GM19023 (cell line): Measurements from ENCODE around the gene DIABLO.
A peak's percentile ranks its signal among the peaks of the same experiment; 100 is the strongest.
"Not testable (repeated sequence)": the region's sequence is repeated elsewhere in the genome, so short reads cannot be mapped to it uniquely, and the experiment has no call there.

Source experiments
- ATAC-seq: cut with Tn5 transposase; IDR thresholded peaks from one replicate; pipeline ENCODE4 v1.9.1; 2021; ENCODE audit warnings: mild to moderate bottlenecking, moderate library complexity; ENCODE audit not compliant: unreplicated experiment

The DIABLO gene

DNA sequence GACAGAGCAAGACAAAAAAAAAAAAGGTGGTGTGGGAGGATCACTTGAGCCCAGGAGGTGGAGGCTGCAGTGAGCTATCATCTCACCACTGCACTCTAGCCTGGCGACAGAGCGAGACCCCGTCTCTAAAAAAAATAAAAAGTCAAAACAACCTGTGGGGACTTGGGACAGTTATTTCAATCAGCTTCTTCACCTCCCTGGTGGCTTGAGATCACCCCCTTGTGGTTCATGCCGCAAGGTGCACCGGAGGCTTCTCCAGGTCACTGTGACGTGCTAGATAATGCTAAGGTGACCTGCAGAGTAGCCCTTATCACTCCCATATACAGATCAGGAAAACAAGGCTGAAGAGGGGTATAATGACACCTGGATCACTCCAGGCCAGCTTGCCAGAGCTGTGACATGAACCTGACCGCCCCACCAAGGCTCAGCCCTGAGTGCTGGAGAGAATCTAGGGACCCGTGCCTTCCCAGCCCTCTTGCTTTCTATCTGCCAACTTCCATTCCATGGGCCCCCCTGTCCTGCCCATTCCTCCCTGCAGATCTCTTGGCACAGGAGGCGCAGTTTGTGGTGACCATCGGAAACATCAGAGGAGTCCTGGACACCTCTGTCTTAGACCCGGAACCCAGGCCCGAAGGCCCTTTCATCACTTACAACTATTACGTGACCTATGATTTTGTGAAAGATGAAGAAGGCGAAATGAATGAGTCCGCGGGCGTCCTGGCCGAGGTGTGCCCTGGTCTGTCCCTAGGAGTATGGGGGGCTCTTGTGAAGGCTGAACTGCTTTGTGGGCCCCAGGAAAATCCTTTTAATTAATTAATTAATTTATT, 34.8 kb downstream of the DIABLO start:
- no peak for ATAC-seq

DNA sequence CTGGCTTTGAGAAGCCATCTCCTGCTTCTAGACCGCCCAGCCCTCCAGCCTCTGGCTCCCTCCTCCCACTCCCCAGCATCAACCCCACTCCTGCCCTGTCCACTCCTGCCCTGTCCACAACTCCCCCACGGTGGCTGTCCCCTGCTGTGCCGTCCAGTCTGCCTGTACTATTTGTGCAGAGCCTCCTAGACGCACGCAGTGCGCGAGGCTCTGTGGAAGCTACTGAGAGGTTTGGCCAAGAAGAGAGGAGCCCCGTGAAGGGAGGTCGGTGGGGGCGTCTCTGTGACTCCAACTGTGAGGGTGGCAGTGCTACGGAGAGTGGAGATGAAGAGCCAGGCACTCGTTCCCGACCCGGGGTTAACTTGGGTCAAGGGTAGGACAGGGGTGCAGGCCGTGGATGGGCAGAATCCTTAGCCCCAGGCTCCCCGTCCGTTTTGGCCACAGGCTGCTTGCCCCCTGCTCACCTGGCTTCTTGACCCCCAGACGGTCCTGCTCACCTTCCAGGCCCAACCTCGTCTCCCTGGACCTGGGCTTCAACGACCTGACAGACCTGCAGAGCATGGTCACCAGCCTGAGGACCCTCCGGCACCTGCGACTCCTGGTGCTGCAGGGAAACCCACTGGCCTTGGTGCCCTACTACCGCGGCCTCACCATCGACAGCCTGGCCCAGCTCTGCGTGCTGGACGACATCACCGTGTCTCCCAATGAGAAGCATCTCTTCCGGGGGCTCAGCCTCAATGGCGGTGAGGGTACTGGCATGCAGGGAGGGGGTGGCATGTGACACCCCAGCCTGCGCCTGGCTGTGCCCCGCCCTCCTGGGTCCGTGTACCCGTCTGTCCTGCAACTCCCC, 36.0 kb downstream of the DIABLO start:
- ATAC-seq, result no peak

DNA sequence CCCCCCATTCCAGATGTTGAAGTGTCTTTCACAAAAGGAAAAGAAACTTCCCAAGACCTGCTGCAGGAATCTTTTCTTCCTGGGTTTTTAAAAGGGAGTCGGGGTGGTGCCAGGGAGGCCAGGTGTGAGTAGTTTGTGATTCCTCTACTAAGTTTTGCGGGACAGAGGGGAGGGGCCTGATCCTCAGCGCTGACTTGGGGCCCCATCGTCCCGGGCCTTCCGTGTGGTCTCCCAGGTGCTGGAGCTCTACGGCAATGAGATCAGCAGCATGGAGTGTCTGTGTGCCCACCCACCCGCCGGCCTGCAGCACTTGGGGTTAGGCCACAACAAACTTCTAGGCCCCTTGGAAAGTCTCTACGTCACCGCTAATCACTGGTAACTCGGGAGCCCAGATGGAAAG, 38.4 kb downstream of the DIABLO start:
- no peak for ATAC-seq

DNA sequence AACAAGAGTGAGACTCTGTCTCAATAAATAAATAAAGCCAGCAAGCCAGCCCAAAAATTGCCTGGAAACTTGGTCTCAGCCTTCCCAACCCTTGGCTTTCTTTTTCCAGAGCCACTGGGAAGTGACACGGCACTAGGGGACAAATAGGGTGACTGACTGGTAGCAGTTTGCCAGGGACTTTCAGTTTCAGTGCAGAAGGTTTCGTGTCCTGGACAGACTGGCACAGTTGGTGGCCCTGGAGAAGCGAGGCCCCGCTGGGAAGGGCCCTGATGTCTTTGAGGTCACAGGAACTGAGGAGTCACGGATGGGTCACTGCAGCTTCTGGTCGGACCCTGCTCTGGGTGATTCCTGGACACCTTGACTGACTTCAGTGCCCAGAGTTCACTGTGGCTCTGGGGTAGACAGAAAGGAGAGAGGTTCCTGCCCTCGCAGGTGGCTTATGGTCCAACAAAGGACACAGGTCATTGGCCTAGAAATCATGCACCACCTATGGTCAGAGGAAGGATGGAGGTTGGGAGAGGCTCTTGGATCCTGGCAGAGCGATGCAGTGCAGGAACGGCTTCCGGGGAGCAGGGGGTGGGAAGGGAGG, 40.3 kb downstream of the DIABLO start:
- no peak for ATAC-seq

DNA sequence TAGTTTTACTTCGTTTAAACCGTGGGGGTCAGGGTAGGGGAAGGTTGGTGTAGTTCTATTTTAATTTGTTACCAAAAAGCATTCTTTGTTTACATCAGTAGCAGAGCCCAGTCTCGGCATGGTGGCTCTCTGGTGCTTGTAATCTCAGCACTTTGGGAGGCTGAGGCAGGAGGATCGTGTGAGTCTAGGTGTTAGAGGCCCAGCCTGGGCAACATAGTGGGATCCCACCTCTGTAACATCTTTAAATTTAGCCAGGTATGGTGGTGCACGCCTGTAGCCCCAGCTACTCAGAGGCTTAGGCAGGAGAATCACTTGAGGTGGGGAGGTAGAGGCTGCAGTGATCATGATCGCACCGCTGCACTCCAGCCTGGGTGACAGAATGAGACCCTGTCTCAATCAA, 40.8 kb downstream of the DIABLO start:
- ATAC-seq, result no peak

DNA sequence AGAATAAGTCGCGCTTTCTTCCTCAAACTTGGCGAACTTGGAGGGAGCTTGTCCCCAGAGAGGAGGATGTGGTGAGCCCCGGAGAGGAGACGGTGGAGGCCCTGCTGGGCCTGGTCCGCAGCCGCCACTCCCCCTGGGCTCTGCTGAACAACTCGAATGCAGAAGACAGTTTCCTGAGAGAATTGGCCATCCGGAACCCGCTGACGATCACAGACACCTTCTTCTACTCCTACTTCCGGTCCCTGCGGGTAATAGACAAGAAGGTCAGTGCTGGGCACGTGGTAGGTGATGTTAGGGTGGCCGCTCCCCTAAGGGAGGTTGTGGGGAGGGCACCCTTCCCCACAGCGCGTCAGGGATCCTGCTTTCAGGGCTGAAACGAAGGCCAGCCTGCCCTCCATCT, 41.3 kb downstream of the DIABLO start:
- no peak for ATAC-seq

DNA sequence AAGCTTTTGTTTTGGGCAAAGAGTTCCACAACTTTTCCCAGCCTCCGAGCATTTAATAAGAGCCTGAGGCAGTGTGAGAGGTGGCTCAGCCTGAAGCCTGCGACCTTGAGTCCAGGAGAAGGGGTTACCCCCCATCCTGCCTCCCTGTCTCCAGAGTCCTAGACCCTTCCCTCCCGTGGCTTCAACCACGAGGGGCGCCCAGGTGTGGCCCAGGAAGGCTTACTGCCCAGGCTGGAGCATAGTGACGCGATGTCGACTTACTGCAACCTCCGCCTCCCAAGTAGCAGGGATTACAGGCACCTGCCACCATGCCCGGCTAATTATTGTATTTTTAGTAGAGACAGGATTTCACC, 42.3 kb downstream of the DIABLO start:
- no peak for ATAC-seq

DNA sequence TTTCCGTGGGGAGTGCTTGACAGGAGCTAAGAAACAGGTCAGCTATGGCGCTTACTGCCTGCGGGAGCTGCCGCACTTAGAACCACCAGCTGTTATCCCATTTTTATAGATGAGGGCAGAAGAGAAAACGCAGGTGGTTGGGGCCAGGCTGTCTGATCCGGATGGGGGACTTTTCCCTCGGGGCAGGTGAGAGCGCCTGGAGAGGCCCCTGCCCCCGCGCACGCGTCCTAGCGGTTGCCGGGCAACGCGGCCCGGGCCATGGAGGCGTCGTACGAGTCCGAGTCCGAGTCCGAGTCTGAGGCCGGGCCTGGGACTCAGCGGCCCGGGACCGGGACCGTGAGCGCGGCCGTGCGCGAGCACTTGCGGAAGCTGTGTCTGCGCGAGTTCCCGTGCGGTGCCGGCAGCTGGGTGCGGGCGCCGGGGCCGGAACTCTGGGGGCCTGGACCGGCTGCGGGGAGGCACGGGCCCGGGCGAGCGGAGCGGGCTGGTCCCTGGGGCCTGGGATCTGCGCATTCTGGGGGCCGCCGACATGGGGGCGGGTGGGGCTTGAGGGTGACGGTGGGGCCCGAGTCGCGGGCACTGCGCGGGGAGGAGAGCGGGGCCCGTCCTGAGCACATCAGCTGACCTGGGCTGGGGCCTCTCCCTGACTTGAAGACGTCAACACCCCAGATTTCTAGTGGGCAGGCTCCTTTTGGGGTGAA, 42.8 kb downstream of the DIABLO start, which contains the start of gene LRRC43:
TSS of gene LRRC43 (plus strand) at position 237 of the 701 bp plus-strand sequence. CDS start at position 259, 22 bp downstream.
- ATAC-seq, result no peak

DNA sequence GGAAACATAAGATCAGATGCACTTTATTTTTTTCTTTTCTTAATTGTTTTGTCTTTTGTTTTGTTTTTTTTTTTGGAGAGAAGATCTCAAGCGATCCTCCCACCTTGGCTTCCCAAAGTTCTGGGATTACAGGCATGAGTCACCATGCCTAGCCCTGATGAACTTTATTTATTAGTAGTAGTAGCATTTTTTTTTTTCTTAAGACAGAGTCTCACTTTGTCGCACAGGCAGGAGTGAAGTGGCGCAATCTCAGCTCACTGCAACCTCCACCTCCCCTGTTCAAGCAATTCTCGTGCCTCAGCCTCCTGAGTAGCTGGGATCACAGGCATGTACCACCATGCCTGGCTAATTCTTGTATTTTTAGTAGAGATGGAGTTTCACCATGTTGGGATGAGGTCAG, 49.4 kb downstream of the DIABLO start:
- ATAC-seq, result not testable (repeated sequence)

DNA sequence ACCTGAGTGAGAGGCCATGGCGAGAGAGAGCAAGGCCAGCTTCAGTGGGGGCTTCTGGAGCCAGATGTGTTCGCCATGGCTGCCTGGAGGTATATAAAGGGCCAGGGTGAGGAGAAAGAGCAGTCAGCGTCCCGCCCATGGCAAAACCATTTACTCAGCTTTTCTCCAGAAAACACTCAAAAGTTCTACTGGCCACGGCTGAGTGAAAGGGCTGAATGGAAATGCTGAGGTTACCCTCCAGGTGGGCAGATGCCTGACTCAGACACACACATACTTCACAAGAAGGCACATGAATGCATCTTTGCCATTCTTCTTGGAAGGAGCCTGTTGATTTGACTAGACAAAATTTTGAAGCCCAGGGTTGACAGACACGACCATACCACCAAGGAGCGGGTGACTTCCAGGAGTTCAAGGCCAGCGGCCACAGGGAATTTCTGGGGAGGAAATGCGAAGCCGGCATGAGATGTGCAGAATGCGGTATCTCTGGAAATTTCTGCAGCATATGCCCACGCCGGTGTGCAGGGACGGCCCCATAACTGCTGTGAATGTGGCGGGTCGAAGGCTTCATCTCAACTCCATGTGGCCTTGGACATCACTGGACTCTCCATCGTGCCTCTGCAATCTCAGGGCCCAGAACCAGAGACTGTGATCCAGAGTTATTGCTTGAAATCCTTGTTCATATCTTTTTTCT, 51.6 kb downstream of the DIABLO start, which contains the start of gene IL31:
TSS of gene IL31 (minus strand) at position 67 of the 691 bp plus-strand sequence. CDS start at position 18, 49 bp downstream.
- ATAC-seq, result no peak

DNA sequence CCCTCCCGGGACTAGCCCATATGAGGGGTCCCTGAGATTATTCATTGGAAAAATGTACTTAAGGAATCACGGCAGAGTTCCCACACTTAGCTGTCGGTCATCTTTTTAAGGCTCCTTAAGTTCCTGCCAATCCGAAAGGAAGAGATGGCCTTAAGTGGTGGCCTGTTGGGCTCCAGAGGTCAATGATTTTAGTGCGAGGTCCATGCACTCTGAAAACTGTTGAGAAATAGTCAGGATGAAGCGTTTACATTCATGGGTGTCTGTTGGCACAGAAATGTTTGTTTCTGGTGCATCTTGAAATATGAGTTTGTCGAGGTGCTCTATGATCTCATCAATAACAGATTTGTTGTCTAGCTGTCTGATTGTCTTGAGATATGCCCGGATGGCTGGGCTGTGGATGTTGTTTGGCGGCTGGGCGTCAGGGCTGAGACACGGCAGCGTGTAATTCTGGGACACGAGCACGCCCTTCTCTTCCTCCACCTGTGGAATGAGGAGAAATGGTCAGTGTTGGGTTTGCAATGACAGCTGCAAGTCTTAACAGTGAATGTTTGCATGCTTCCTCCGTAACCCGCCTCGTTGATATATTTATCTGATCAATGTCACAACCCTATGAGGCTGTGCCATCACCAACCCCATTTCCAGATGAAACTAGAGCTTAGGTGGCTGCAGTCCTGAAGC, 53.5 kb downstream of the DIABLO start:
- ATAC-seq, result no peak

DNA sequence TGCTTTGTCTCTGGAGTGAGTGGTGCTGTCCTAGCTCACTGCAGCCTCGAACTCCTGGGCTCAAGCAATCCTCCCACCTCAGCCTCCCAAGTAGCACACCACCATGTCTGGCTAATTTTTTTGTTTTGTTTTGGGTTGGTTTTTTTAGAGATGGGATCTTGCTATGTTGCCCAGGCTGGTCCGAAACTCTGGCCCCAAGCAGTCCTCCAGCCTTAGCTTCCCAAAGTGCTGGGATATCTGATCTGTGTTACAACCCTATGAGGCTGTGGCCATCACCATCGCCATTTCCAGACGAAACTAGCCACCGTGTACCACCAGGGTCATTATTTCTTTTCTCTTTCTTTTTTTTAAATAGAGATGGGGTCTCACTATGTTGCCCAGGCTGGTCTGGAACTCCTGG, 54.5 kb downstream of the DIABLO start:
- ATAC-seq, result no peak

DNA sequence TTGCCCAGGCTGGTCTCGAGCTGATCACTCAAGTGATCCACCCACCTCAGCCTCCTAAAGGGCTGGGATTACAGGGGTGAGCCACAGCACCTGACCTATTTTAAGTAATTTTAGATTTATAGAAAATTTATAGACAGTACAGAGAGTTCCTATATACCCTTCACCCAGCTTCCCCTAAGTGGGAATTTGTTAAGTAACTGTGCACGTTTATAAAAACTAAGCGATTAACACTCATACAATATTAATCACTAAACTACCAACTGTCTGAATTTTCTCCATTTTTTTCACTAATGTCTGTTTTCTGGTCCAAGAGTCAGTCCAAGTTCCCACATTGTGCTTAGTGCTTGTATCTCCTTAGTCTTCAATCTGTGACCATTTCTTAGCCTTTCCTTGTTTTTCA, 57.4 kb downstream of the DIABLO start:
- no peak for ATAC-seq

DNA sequence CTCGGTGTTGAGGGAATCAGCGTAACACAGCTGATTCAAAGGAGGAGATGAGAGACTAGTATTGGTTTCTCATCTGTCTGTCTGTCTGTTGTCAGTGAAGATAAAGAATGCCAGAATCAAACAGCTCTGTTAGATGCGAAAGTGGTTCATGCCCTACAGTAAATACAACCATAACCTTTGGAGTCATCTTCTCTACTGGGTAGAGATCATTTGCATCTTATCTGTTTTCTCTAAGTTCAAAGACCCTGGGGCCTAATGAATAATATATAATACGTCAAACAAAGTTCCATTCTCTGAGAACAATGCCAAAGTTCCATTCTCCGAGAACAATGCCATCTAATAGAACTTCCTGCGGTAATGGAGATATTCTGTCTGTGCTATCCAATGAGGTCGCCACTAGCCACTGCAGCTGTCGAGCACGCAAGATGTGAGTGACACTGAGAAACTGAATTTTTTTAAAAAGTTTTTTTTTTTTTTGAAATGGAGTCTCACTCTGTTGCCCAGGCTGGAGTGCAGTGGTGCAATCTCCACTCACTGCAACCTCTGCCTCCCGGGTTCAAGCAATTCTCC, 58.4 kb downstream of the DIABLO start:
- no peak for ATAC-seq

DNA sequence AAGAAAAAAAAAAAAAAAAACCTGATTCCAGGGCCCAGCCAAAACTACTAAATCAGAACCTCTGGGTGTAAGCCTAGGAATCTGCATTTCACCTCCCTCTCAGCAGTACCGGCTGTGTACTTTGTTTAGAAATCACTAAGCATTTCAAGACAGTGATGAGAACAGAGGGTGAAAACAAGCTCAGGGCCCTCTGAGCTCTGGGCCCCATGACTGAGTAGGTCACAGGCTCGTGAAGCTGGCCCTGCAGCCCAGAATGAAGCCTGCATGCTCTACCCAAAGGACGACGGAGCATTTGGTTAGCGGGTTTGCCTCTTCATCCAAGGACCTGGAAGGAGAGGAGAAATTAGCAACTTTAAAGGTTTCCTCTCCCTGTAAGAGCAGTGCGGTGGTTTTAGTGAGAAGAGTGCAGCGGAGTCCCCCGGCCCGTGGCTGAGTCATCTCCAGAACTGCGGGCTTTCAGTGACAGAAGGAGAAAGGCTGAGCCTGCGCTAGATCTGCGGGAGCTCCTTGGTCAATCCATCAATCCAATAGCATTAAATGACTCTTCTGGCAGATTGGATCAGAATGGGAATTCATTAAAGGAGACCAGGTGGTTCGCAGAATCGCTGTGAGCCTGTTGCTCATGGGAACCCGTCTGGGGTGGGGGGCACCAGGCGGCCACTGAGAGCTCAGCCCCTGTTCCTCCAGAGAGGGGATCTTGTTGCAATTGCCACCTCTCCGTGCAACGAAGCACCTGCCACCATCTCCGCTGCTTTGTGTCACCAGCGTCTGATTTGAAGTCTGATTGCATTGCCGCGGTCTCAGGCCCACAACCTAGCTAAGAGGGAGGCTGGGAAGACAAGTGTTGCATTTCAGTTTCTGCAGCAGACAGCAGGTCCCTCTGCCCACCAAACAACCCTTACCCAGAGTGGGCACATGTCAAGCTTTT, 59.2 kb downstream of the DIABLO start:
- peak; percentile 71 for ATAC-seq

DNA sequence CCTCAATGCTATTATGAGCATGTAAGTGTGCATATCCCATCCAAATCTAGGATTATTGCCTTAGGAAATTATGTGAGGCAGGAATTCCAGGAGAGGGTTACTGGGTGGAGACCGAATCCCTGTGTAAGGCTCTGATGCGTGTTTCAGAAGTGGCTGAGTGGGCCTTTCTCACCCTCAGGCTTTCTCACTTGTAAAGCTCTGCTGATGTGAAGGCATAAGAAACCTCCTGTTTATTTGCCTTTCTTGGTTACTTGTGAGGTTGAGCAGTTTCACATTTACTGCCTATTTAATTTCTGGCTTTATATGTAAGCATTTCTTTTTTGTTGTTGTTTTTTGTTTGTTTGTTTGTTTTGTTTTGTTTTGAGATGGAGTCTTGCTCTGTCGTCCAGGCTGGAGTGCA, 62.9 kb downstream of the DIABLO start:
- ATAC-seq, result no peak

DNA sequence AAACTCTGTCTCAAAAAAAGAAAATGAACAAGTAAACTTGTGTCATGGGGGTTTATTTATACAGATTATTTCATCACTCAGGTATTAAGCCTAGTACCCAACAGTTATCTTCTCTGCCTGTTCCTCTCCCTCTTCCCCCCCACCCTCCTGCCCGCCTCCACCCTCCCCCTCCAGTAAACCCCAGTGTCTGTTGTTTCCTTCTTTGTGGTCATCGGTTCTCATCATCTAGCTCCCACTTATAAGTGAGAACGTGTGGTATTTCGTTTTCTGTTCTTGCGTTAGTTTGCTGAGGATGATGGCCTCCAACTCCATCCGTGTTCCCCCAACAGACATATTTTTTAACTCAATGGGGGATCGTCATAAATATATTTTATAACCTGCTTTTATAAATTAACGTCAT, 64.2 kb downstream of the DIABLO start:
- ATAC-seq, result no peak

DNA sequence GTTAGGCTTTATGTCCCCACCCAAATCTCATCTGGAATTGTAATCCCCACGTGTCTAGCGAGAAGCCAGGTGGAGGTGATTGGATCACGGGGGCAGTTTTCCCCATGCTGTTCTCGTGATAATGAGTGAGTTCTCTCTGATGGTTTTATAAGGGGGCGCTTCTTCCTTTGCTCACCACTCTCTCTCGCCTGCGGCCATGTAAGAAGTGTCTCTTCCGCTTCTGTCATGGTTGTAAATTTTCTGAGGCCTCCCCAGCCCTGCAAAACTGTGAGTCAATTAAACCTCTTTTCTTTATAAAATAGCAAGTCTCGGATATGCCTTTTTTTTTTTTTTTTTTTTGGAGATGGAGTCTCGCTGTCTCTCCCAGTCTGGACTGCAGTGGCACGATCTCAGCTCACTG, 65.1 kb downstream of the DIABLO start:
- ATAC-seq, result no peak
